GM19395 (cell line): ENCODE data around the gene HMCN1.

Experiments
- ATAC-seq: cut with Tn5 transposase; IDR thresholded peaks from one replicate; pipeline ENCODE4 v1.9.1; 2021; ENCODE audit warnings: mild to moderate bottlenecking, moderate library complexity; ENCODE audit not compliant: unreplicated experiment

The HMCN1 gene

GRCh38 chr1:185733818-185734735 lies at the start of gene HMCN1:
Gene HMCN1 (plus strand): TSS chr1:185734391. CDS start chr1:185734780, 389 bp downstream.
- ATAC-seq = no peak

GRCh38 chr1:185686821-185687778 lies 47.1 kb upstream of the HMCN1 start:
- ATAC-seq = no peak

GRCh38 chr1:185690527-185690926 lies 43.7 kb upstream of the HMCN1 start:
- ATAC-seq = no peak

- no peak for ATAC-seq
These were observed 40.5 kb upstream of the HMCN1 start for GRCh38 chr1:185693654-185694053.

- peak; percentile 96 for ATAC-seq
These were observed 40.1 kb upstream of the HMCN1 start for GRCh38 chr1:185694081-185694480.

GRCh38 chr1:185695299-185695698 lies 38.9 kb upstream of the HMCN1 start:
- ATAC-seq = no peak

- ATAC-seq = no peak
These were observed 37.6 kb upstream of the HMCN1 start for GRCh38 chr1:185696422-185697150.

GRCh38 chr1:185699874-185700273 lies 34.3 kb upstream of the HMCN1 start:
- ATAC-seq = no peak

GRCh38 chr1:185701650-185702049 lies 32.5 kb upstream of the HMCN1 start:
- ATAC-seq = no peak

- no peak for ATAC-seq
These were observed 30.0 kb upstream of the HMCN1 start for GRCh38 chr1:185704181-185704580.

- ATAC-seq = no peak
These were observed 18.1 kb upstream of the HMCN1 start for GRCh38 chr1:185716095-185716494.

GRCh38 chr1:185719021-185719420 lies 15.2 kb upstream of the HMCN1 start:
- ATAC-seq = no peak

- ATAC-seq = no peak
These were observed 13.4 kb upstream of the HMCN1 start for GRCh38 chr1:185720633-185721272.

- no peak for ATAC-seq
These were observed 12.6 kb upstream of the HMCN1 start for GRCh38 chr1:185721553-185721952.

GRCh38 chr1:185722098-185722497 lies 12.1 kb upstream of the HMCN1 start:
- ATAC-seq = no peak

GRCh38 chr1:185727726-185728125 lies 6.5 kb upstream of the HMCN1 start:
- no peak for ATAC-seq

GRCh38 chr1:185731446-185731845 lies 2.7 kb upstream of the HMCN1 start:
- ATAC-seq = no peak

GRCh38 chr1:185732951-185733350 lies 1.2 kb upstream of the HMCN1 start:
- ATAC-seq = no peak

GRCh38 chr1:185734929-185735700 lies 924 bp downstream of the HMCN1 start:
- no peak for ATAC-seq

- no peak for ATAC-seq
These were observed 1.5 kb downstream of the HMCN1 start for GRCh38 chr1:185735701-185736064.
